HTR-8/SVneo (cell line): Measurements from ENCODE around the gene KRTAP9-1.
"Not testable (repeated sequence)": the region's sequence is repeated elsewhere in the genome, so short reads cannot be mapped to it uniquely, and the experiment has no call there.

Experiments
- DNase-seq: peaks from one replicate; pipeline ENCODE4 v3.0.0; 2011; ENCODE audit warnings: low spot score, mixed read lengths; ENCODE audit not compliant: insufficient read length
- FAIRE-seq: peaks from 2 replicates; lab custom pipeline; 2011; peaks lifted over from hg19 to GRCh38; lab: Jason Lieb, UNC

Gene KRTAP9-1

GRCh38 chr17:41178341-41178740 lies 11.3 kb upstream of the KRTAP9-1 start:
- no peak for FAIRE-seq
- DNase-seq: no peak

GRCh38 chr17:41178843-41179616 lies 10.7 kb upstream of the KRTAP9-1 start:
- FAIRE-seq (no peak), DNase-seq (no peak)

- FAIRE-seq (peak; percentile 95), DNase-seq (no peak)
These were observed 5.2 kb upstream of the KRTAP9-1 start, which contains the start of gene KRTAP4-1 for GRCh38 chr17:41184480-41184961. TSS of gene KRTAP4-1 (minus strand) at chr17:41184911. CDS start at chr17:41184854, 57 bp downstream.

- no peak for DNase-seq
These were observed 4.7 kb upstream of the KRTAP9-1 start for GRCh38 chr17:41185001-41185400.

GRCh38 chr17:41186872-41187271 lies 2.8 kb upstream of the KRTAP9-1 start:
- DNase-seq (no peak), FAIRE-seq (no peak)

More at GRCh38 chr17:41185001-41185400, 4.7 kb upstream of the KRTAP9-1 start:
- FAIRE-seq: peak; percentile 9

GRCh38 chr17:41190328-41190727 lies 641 bp downstream of the KRTAP9-1 start:
- DNase-seq (no peak), FAIRE-seq (peak; percentile 74)

GRCh38 chr17:41196068-41196467 lies 6.4 kb downstream of the KRTAP9-1 start:
- FAIRE-seq (no peak), DNase-seq (no peak)

- FAIRE-seq (no peak), DNase-seq (no peak)
These were observed 9.9 kb downstream of the KRTAP9-1 start for GRCh38 chr17:41199421-41200078.

GRCh38 chr17:41211845-41212466 lies 22.3 kb downstream of the KRTAP9-1 start:
- DNase-seq (no peak), FAIRE-seq (no peak)

GRCh38 chr17:41212524-41213169 lies 23.0 kb downstream of the KRTAP9-1 start:
- DNase-seq: no peak
- peak; percentile 88 for FAIRE-seq

GRCh38 chr17:41215681-41216080 lies 26.0 kb downstream of the KRTAP9-1 start:
- DNase-seq: no peak

GRCh38 chr17:41223821-41224220 lies 34.1 kb downstream of the KRTAP9-1 start:
- no peak for FAIRE-seq
- DNase-seq: no peak

More at GRCh38 chr17:41215681-41216080, 26.0 kb downstream of the KRTAP9-1 start:
- FAIRE-seq: no peak

GRCh38 chr17:41226051-41226450 lies 36.4 kb downstream of the KRTAP9-1 start:
- FAIRE-seq: no peak
- DNase-seq: no peak

GRCh38 chr17:41226598-41227095 lies 37.0 kb downstream of the KRTAP9-1 start, which contains the start of gene KRTAP9-2:
TSS of gene KRTAP9-2 (plus strand) at chr17:41226648. CDS start at chr17:41226655, 7 bp downstream.
- not testable (repeated sequence) for FAIRE-seq, DNase-seq

- no peak for DNase-seq
- FAIRE-seq: no peak
These were observed 40.4 kb downstream of the KRTAP9-1 start for GRCh38 chr17:41230094-41230493.

- DNase-seq (no peak), FAIRE-seq (no peak)
These were observed 42.0 kb downstream of the KRTAP9-1 start for GRCh38 chr17:41231731-41232130.

GRCh38 chr17:41232399-41233105 lies 42.9 kb downstream of the KRTAP9-1 start, which contains the start of gene KRTAP9-3:
TSS of gene KRTAP9-3 (plus strand) at chr17:41232449. CDS start at chr17:41232502, 53 bp downstream.
- FAIRE-seq: peak; percentile 71
- DNase-seq: not testable (repeated sequence)

GRCh38 chr17:41237116-41237515 lies 47.4 kb downstream of the KRTAP9-1 start:
- not testable (repeated sequence) for DNase-seq, FAIRE-seq

- not testable (repeated sequence) for FAIRE-seq, DNase-seq
These were observed 48.3 kb downstream of the KRTAP9-1 start, which contains the start of gene KRTAP9-8 for GRCh38 chr17:41237949-41238437. TSS of gene KRTAP9-8 (plus strand) at chr17:41237999. CDS start at chr17:41238052, 53 bp downstream.
